HG03558 (cell line): ENCODE measurements around the gene CHRNE.
"Not testable (repeated sequence)": the region's sequence is repeated elsewhere in the genome, so short reads cannot be mapped to it uniquely, and the experiment has no call there.

Source experiments
- ATAC-seq: cut with Tn5 transposase; IDR thresholded peaks from one replicate; pipeline ENCODE4 v1.9.1; 2021; ENCODE audit warnings: moderate number of reproducible peaks; ENCODE audit not compliant: unreplicated experiment; ENCODE audit errors: extremely low read depth

CHRNE gene

GRCh38 chr17:4858068-4858881 is 44.6 kb downstream of the CHRNE start:
- ATAC-seq, result no peak

- not testable (repeated sequence) for ATAC-seq
Measured at GRCh38 chr17:4857347-4857746, 45.6 kb downstream of the CHRNE start.

- no peak for ATAC-seq
Measured at GRCh38 chr17:4856937-4857314, 46.0 kb downstream of the CHRNE start.

GRCh38 chr17:4856271-4856936 is 46.5 kb downstream of the CHRNE start:
- ATAC-seq, result no peak

GRCh38 chr17:4854111-4854681 is 48.7 kb downstream of the CHRNE start:
- ATAC-seq, result no peak

- no peak for ATAC-seq
Measured at GRCh38 chr17:4853208-4853671, 49.7 kb downstream of the CHRNE start.

GRCh38 chr17:4852567-4853207 is 50.2 kb downstream of the CHRNE start:
- ATAC-seq, result no peak

- no peak for ATAC-seq
Measured at GRCh38 chr17:4851084-4851483, 51.8 kb downstream of the CHRNE start.

- ATAC-seq, result no peak
Measured at GRCh38 chr17:4850246-4850645, 52.7 kb downstream of the CHRNE start.

GRCh38 chr17:4849011-4849536 is 53.8 kb downstream of the CHRNE start:
- ATAC-seq, result no peak
